Lower leg skin (tissue), 3 donors: ENCODE data around the gene EDEM2.

ENCODE experiments used
- CTCF ChIP-seq, 3 donors: fragments of 450-650 bp; IDR thresholded peaks; one replicate each; pipeline ENCODE4 v1.5.1; 2016; ENCODE audit warnings: antibody characterized with exemption in 3 of 3, mild to moderate bottlenecking in 3 of 3, moderate library complexity in 2 of 3
- POLR2A ChIP-seq, 2 donors: fragments of 450-650 bp; IDR thresholded peaks; one replicate each; pipeline ENCODE4 v1.6.1; 2016 to 2017; ENCODE audit warnings: antibody characterized with exemption in 2 of 2, mild to moderate bottlenecking in 1 of 2, moderate library complexity in 1 of 2

- TF ChIP-seq CTCF (IDR thresholded peaks at IDR 0.05) (no peak), POLR2A (IDR thresholded peaks at IDR 0.05) (no peak)
Observed at GRCh38 chr20:35077872-35078271, 69.3 kb downstream of the EDEM2 start.
